ENCODE results near the gene CEP152.

Gene CEP152

GRCh38 chr15:48834756-48835155, 23.9 kb upstream of the CEP152 start:
- H3K9ac ChIP-seq (ENCODE audit: low read depth in 1 of 2, low read length in 2 of 2), result no peak overlapping the region
- no peaks in the 10 kb centered on the region for H3K9me3 ChIP-seq (ENCODE audit: control insufficient read depth in 2 of 2, low read length in 2 of 2)
- H3K27me3 ChIP-seq (ENCODE audit: control insufficient read depth in 2 of 2, insufficient read depth in 2 of 2, low read length in 2 of 2), result no peaks in the 10 kb centered on the region
- H3K4me1 ChIP-seq (ENCODE audit: control insufficient read depth in 2 of 2, insufficient read depth in 2 of 2, low read length in 2 of 2), result no peaks in the 10 kb centered on the region
- no peaks in the 10 kb centered on the region for H3K36me3 ChIP-seq (ENCODE audit: control insufficient read depth in 2 of 2, insufficient read depth in 2 of 2, low read length in 2 of 2)
- H3K4me3 ChIP-seq (ENCODE audit: low read length in 2 of 2), result no peak overlapping the region
- H3K27ac ChIP-seq (ENCODE audit: low read depth in 2 of 2, low read length in 2 of 2), result no peak overlapping the region

- no peak overlapping the region for H3K4me3 ChIP-seq (ENCODE audit: low read length in 2 of 2)
- H3K36me3 ChIP-seq (ENCODE audit: control insufficient read depth in 2 of 2, insufficient read depth in 2 of 2, low read length in 2 of 2), result no peaks in the 10 kb centered on the region
- no peak overlapping the region for H3K9ac ChIP-seq (ENCODE audit: low read depth in 1 of 2, low read length in 2 of 2)
- no peaks in the 10 kb centered on the region for H3K4me1 ChIP-seq (ENCODE audit: control insufficient read depth in 2 of 2, insufficient read depth in 2 of 2, low read length in 2 of 2)
- no peak overlapping the region for H3K27ac ChIP-seq (ENCODE audit: low read depth in 2 of 2, low read length in 2 of 2)
- no peaks in the 10 kb centered on the region for H3K9me3 ChIP-seq (ENCODE audit: control insufficient read depth in 2 of 2, low read length in 2 of 2)
- H3K27me3 ChIP-seq (ENCODE audit: control insufficient read depth in 2 of 2, insufficient read depth in 2 of 2, low read length in 2 of 2), result no peaks in the 10 kb centered on the region
These were observed 22.8 kb upstream of the CEP152 start for GRCh38 chr15:48833526-48834239.

GRCh38 chr15:48832648-48833047, 21.8 kb upstream of the CEP152 start:
- no peaks in the 10 kb centered on the region for H3K4me1 ChIP-seq (ENCODE audit: control insufficient read depth in 2 of 2, insufficient read depth in 2 of 2, low read length in 2 of 2)
- no peaks in the 10 kb centered on the region for H3K27me3 ChIP-seq (ENCODE audit: control insufficient read depth in 2 of 2, insufficient read depth in 2 of 2, low read length in 2 of 2)
- H3K9me3 ChIP-seq (ENCODE audit: control insufficient read depth in 2 of 2, low read length in 2 of 2), result no peaks in the 10 kb centered on the region
- H3K36me3 ChIP-seq (ENCODE audit: control insufficient read depth in 2 of 2, insufficient read depth in 2 of 2, low read length in 2 of 2), result no peaks in the 10 kb centered on the region
- no peak overlapping the region for H3K4me3 ChIP-seq (ENCODE audit: low read length in 2 of 2)
- no peak overlapping the region for H3K27ac ChIP-seq (ENCODE audit: low read depth in 2 of 2, low read length in 2 of 2)
- no peak overlapping the region for H3K9ac ChIP-seq (ENCODE audit: low read depth in 1 of 2, low read length in 2 of 2)

GRCh38 chr15:48828906-48829305, 18.0 kb upstream of the CEP152 start:
- Histone ChIP-seq H3K36me3 (ENCODE audit: control insufficient read depth in 2 of 2, insufficient read depth in 2 of 2, low read length in 2 of 2) (no peaks in the 10 kb centered on the region), H3K4me3 (ENCODE audit: low read length in 2 of 2) (no peak overlapping the region), H3K9ac (ENCODE audit: low read depth in 1 of 2, low read length in 2 of 2) (no peak overlapping the region), H3K27ac (ENCODE audit: low read depth in 2 of 2, low read length in 2 of 2) (no peak overlapping the region), H3K4me1 (ENCODE audit: control insufficient read depth in 2 of 2, insufficient read depth in 2 of 2, low read length in 2 of 2) (no peaks in the 10 kb centered on the region), H3K27me3 (ENCODE audit: control insufficient read depth in 2 of 2, insufficient read depth in 2 of 2, low read length in 2 of 2) (no peaks in the 10 kb centered on the region), H3K9me3 (ENCODE audit: control insufficient read depth in 2 of 2, low read length in 2 of 2) (no peaks in the 10 kb centered on the region)

GRCh38 chr15:48828471-48828870, 17.6 kb upstream of the CEP152 start:
- H3K27me3 ChIP-seq (ENCODE audit: control insufficient read depth in 2 of 2, insufficient read depth in 2 of 2, low read length in 2 of 2), result no peaks in the 10 kb centered on the region
- no peaks in the 10 kb centered on the region for H3K36me3 ChIP-seq (ENCODE audit: control insufficient read depth in 2 of 2, insufficient read depth in 2 of 2, low read length in 2 of 2)
- H3K4me1 ChIP-seq (ENCODE audit: control insufficient read depth in 2 of 2, insufficient read depth in 2 of 2, low read length in 2 of 2), result no peaks in the 10 kb centered on the region
- no peak overlapping the region for H3K27ac ChIP-seq (ENCODE audit: low read depth in 2 of 2, low read length in 2 of 2)
- H3K4me3 ChIP-seq (ENCODE audit: low read length in 2 of 2), result no peak overlapping the region
- H3K9ac ChIP-seq (ENCODE audit: low read depth in 1 of 2, low read length in 2 of 2), result no peak overlapping the region
- H3K9me3 ChIP-seq (ENCODE audit: control insufficient read depth in 2 of 2, low read length in 2 of 2), result no peaks in the 10 kb centered on the region

- Histone ChIP-seq H3K36me3 (ENCODE audit: control insufficient read depth in 2 of 2, insufficient read depth in 2 of 2, low read length in 2 of 2) (no peaks in the 10 kb centered on the region), H3K4me1 (ENCODE audit: control insufficient read depth in 2 of 2, insufficient read depth in 2 of 2, low read length in 2 of 2) (no peaks in the 10 kb centered on the region), H3K9ac (ENCODE audit: low read depth in 1 of 2, low read length in 2 of 2) (no peak overlapping the region), H3K27ac (ENCODE audit: low read depth in 2 of 2, low read length in 2 of 2) (no peak overlapping the region), H3K9me3 (ENCODE audit: control insufficient read depth in 2 of 2, low read length in 2 of 2) (no peaks in the 10 kb centered on the region), H3K27me3 (ENCODE audit: control insufficient read depth in 2 of 2, insufficient read depth in 2 of 2, low read length in 2 of 2) (no peaks in the 10 kb centered on the region), H3K4me3 (ENCODE audit: low read length in 2 of 2) (no peak overlapping the region)
These were observed 14.2 kb upstream of the CEP152 start for GRCh38 chr15:48825075-48825474.

GRCh38 chr15:48823706-48824105, 12.8 kb upstream of the CEP152 start:
- Histone ChIP-seq H3K4me1 (ENCODE audit: control insufficient read depth in 2 of 2, insufficient read depth in 2 of 2, low read length in 2 of 2) (no peaks in the 10 kb centered on the region), H3K27me3 (ENCODE audit: control insufficient read depth in 2 of 2, insufficient read depth in 2 of 2, low read length in 2 of 2) (no peaks in the 10 kb centered on the region), H3K4me3 (ENCODE audit: low read length in 2 of 2) (no peak overlapping the region), H3K9ac (ENCODE audit: low read depth in 1 of 2, low read length in 2 of 2) (no peak overlapping the region), H3K27ac (ENCODE audit: low read depth in 2 of 2, low read length in 2 of 2) (no peak overlapping the region), H3K36me3 (ENCODE audit: control insufficient read depth in 2 of 2, insufficient read depth in 2 of 2, low read length in 2 of 2) (no peaks in the 10 kb centered on the region), H3K9me3 (ENCODE audit: control insufficient read depth in 2 of 2, low read length in 2 of 2) (no peaks in the 10 kb centered on the region)

GRCh38 chr15:48823237-48823636, 12.4 kb upstream of the CEP152 start:
- Histone ChIP-seq H3K9ac (ENCODE audit: low read depth in 1 of 2, low read length in 2 of 2) (no peak overlapping the region), H3K36me3 (ENCODE audit: control insufficient read depth in 2 of 2, insufficient read depth in 2 of 2, low read length in 2 of 2) (no peaks in the 10 kb centered on the region), H3K27ac (ENCODE audit: low read depth in 2 of 2, low read length in 2 of 2) (no peak overlapping the region), H3K4me3 (ENCODE audit: low read length in 2 of 2) (no peak overlapping the region), H3K27me3 (ENCODE audit: control insufficient read depth in 2 of 2, insufficient read depth in 2 of 2, low read length in 2 of 2) (no peaks in the 10 kb centered on the region), H3K9me3 (ENCODE audit: control insufficient read depth in 2 of 2, low read length in 2 of 2) (no peaks in the 10 kb centered on the region), H3K4me1 (ENCODE audit: control insufficient read depth in 2 of 2, insufficient read depth in 2 of 2, low read length in 2 of 2) (no peaks in the 10 kb centered on the region)

- no peaks in the 10 kb centered on the region for H3K36me3 ChIP-seq (ENCODE audit: control insufficient read depth in 2 of 2, insufficient read depth in 2 of 2, low read length in 2 of 2)
- no peak overlapping the region for H3K27ac ChIP-seq (ENCODE audit: low read depth in 2 of 2, low read length in 2 of 2)
- H3K9me3 ChIP-seq (ENCODE audit: control insufficient read depth in 2 of 2, low read length in 2 of 2), result no peaks in the 10 kb centered on the region
- no peak overlapping the region for H3K9ac ChIP-seq (ENCODE audit: low read depth in 1 of 2, low read length in 2 of 2)
- no peaks in the 10 kb centered on the region for H3K27me3 ChIP-seq (ENCODE audit: control insufficient read depth in 2 of 2, insufficient read depth in 2 of 2, low read length in 2 of 2)
- peaks cover 0 to 10% of the 10 kb centered on the region in 2 donors for H3K4me1 ChIP-seq (ENCODE audit: control insufficient read depth in 2 of 2, insufficient read depth in 2 of 2, low read length in 2 of 2)
- no peak overlapping the region for H3K4me3 ChIP-seq (ENCODE audit: low read length in 2 of 2)
These were observed 3.4 kb upstream of the CEP152 start for GRCh38 chr15:48814286-48814685.

- Histone ChIP-seq H3K4me1 (ENCODE audit: control insufficient read depth in 2 of 2, insufficient read depth in 2 of 2, low read length in 2 of 2) (peaks cover 0 to 10% of the 10 kb centered on the region in 2 donors), H3K4me3 (ENCODE audit: low read length in 2 of 2) (peak overlapping the region; percentile 75 to 91), H3K27ac (ENCODE audit: low read depth in 2 of 2, low read length in 2 of 2) (no peak overlapping the region), H3K36me3 (ENCODE audit: control insufficient read depth in 2 of 2, insufficient read depth in 2 of 2, low read length in 2 of 2) (no peaks in the 10 kb centered on the region), H3K9me3 (ENCODE audit: control insufficient read depth in 2 of 2, low read length in 2 of 2) (no peaks in the 10 kb centered on the region), H3K9ac (ENCODE audit: low read depth in 1 of 2, low read length in 2 of 2) (peak overlapping the region; percentile 52 to 62), H3K27me3 (ENCODE audit: control insufficient read depth in 2 of 2, insufficient read depth in 2 of 2, low read length in 2 of 2) (no peaks in the 10 kb centered on the region)
These were observed 573 bp upstream of the CEP152 start for GRCh38 chr15:48811325-48811958.
